Measurements from ENCODE around the gene PLG. TPM values are rescaled to one million over a fixed set of nuclear protein-coding genes. Genes with fewer than 3 reads are reported as not detected.
"Not testable (repeated sequence)": the region's sequence is repeated elsewhere in the genome, so short reads cannot be mapped to it uniquely, and the experiment has no call there.

PLG gene
- total RNA-seq, 1 donor, result not detected

- H3K4me1 ChIP-seq (ENCODE audit: insufficient read depth, low read length); H3K4me3 ChIP-seq (ENCODE audit: low read length); H3K27me3 ChIP-seq (ENCODE audit: insufficient read depth, low read length); H3K9me3 ChIP-seq (ENCODE audit: low read depth, low read length): not testable (repeated sequence)
These were observed 39.0 kb downstream of the PLG start for GRCh38 chr6:160741012-160741411.

DNA sequence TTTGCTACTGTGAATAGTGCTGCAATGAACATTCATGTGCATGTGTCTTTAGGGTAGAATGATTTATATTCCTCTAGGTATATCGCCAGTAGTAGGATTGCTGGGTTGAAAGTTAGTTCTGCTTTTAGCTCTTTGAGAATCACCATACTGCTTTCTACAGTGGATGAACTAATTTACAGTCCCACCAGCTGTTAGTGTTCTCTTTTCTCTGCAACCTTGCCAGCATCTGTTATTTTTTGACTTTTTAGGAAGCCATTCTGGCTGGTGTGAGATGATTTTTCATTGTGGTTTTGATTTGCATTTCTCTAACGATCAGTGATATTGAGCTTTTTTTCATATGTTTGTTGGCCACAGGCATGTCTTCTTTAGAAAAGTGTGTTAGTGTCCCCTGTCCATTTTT, 40.0 kb downstream of the PLG start:
- no peak overlapping the region for H3K4me3 ChIP-seq (ENCODE audit: low read length)
- H3K27me3 ChIP-seq (ENCODE audit: insufficient read depth, low read length), result no peaks in the 10 kb centered on the region
- H3K4me1 ChIP-seq (ENCODE audit: insufficient read depth, low read length), result no peaks in the 10 kb centered on the region
- H3K9me3 ChIP-seq (ENCODE audit: low read depth, low read length), result no peaks in the 10 kb centered on the region

DNA sequence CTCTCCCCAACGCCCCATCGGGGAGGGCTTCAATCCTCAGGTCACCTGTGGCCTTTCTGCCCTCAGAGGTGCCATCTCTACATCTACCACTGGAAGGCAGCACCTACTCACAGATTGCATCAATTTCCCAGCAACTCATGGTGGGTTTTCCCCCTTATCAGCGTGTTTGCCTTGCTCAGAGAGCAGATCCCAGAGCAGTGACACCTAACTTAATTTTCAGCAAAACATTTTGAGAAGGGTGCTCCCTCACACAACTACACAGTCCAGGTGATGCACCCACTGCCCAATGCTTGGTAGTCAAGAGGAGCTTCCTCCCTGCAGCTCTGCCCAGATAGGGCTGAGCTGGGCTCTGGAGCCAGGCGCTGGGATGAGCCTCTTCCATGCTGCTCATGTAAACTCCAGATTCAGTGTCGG, 48.2 kb downstream of the PLG start:
- H3K27me3 ChIP-seq (ENCODE audit: insufficient read depth, low read length), result peaks cover 2% of the 10 kb centered on the region

DNA sequence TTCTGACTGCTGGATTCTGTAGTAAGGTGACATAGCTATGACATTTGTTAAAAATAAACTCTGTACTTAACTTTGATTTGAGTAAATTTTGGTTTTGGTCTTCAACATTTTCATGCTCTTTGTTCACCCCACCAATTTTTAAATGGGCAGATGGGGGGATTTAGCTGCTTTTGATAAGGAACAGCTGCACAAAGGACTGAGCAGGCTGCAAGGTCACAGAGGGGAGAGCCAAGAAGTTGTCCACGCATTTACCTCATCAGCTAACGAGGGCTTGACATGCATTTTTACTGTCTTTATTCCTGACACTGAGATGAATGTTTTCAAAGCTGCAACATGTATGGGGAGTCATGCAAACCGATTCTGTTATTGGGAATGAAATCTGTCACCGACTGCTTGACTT, 51.2 kb downstream of the PLG start:
- not testable (repeated sequence) for H3K27me3 ChIP-seq (ENCODE audit: insufficient read depth, low read length); H3K9me3 ChIP-seq (ENCODE audit: low read depth, low read length); H3K4me3 ChIP-seq (ENCODE audit: low read length); H3K4me1 ChIP-seq (ENCODE audit: insufficient read depth, low read length)

More for the DNA sequence above, 48.2 kb downstream of the PLG start:
- Histone ChIP-seq H3K9me3 (ENCODE audit: low read depth, low read length) (no peaks in the 10 kb centered on the region), H3K4me1 (ENCODE audit: insufficient read depth, low read length) (no peaks in the 10 kb centered on the region), H3K4me3 (ENCODE audit: low read length) (no peak overlapping the region)

GRCh38 chr6:160755165-160755564, 53.1 kb downstream of the PLG start:
- Histone ChIP-seq H3K4me3 (ENCODE audit: low read length) (no peak overlapping the region), H3K4me1 (ENCODE audit: insufficient read depth, low read length) (no peaks in the 10 kb centered on the region), H3K9me3 (ENCODE audit: low read depth, low read length) (no peaks in the 10 kb centered on the region), H3K27me3 (ENCODE audit: insufficient read depth, low read length) (no peaks in the 10 kb centered on the region)

GRCh38 chr6:160756021-160756420, 54.0 kb downstream of the PLG start:
- H3K4me3 ChIP-seq (ENCODE audit: low read length), result no peak overlapping the region
- no peaks in the 10 kb centered on the region for H3K9me3 ChIP-seq (ENCODE audit: low read depth, low read length)
- no peaks in the 10 kb centered on the region for H3K4me1 ChIP-seq (ENCODE audit: insufficient read depth, low read length)
- no peaks in the 10 kb centered on the region for H3K27me3 ChIP-seq (ENCODE audit: insufficient read depth, low read length)

- Histone ChIP-seq H3K4me1 (ENCODE audit: insufficient read depth, low read length) (no peaks in the 10 kb centered on the region), H3K9me3 (ENCODE audit: low read depth, low read length) (no peaks in the 10 kb centered on the region), H3K4me3 (ENCODE audit: low read length) (no peak overlapping the region), H3K27me3 (ENCODE audit: insufficient read depth, low read length) (no peaks in the 10 kb centered on the region)
These were observed 54.8 kb downstream of the PLG start for GRCh38 chr6:160756871-160757270.

DNA sequence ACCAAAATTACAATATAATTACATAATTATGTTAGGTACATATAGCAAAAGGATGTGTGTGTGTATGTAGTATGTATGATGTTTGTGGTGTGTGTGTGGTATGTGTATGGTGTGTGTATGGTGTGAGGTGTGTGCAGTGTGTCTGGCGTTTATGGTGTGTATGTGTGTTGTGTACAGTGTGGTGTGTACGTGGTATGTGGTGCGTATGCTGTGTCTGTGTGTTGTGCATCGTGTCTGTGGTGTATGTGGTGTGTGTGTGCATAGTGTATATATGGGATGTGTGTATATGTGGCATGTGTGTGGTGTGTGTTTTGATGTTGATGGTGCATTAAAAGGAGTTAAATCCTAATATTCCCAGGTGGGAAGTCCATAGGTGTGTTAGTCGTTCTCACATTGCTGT, 62.8 kb downstream of the PLG start:
- Histone ChIP-seq H3K27me3 (ENCODE audit: insufficient read depth, low read length) (peaks cover 25% of the 10 kb centered on the region), H3K4me1 (ENCODE audit: insufficient read depth, low read length) (no peaks in the 10 kb centered on the region), H3K9me3 (ENCODE audit: low read depth, low read length) (no peaks in the 10 kb centered on the region)

DNA sequence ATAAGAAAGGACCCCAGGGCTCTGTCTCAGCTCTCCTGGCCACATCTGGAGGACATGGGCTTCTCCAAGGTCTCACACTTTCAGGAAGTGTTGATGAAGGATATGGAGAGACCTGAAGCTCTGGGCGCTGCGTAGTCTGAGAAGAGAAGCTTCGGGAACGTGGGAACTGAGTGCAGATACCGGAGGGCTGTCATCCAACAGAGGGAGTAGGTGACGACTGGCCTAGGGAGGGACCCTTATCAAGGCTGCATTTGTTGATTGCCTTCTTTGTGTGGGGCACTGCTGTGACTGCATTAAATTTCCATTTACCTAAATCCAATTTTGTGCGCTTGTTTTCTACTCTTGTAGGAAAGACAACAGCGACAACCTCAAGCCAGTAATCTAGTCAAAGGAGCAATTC, 63.4 kb downstream of the PLG start:
- Histone ChIP-seq H3K9me3 (ENCODE audit: low read depth, low read length) (no peaks in the 10 kb centered on the region), H3K27me3 (ENCODE audit: insufficient read depth, low read length) (peaks cover 25% of the 10 kb centered on the region), H3K4me3 (ENCODE audit: low read length) (no peak overlapping the region), H3K4me1 (ENCODE audit: insufficient read depth, low read length) (no peaks in the 10 kb centered on the region)

More for the DNA sequence above, 62.8 kb downstream of the PLG start:
- H3K4me3 ChIP-seq (ENCODE audit: low read length), result no peak overlapping the region

GRCh38 chr6:160766657-160766988, 64.6 kb downstream of the PLG start:
- Histone ChIP-seq H3K27me3 (ENCODE audit: insufficient read depth, low read length) (peaks cover 25% of the 10 kb centered on the region), H3K9me3 (ENCODE audit: low read depth, low read length) (no peaks in the 10 kb centered on the region), H3K4me1 (ENCODE audit: insufficient read depth, low read length) (no peaks in the 10 kb centered on the region), H3K4me3 (ENCODE audit: low read length) (no peak overlapping the region)

DNA sequence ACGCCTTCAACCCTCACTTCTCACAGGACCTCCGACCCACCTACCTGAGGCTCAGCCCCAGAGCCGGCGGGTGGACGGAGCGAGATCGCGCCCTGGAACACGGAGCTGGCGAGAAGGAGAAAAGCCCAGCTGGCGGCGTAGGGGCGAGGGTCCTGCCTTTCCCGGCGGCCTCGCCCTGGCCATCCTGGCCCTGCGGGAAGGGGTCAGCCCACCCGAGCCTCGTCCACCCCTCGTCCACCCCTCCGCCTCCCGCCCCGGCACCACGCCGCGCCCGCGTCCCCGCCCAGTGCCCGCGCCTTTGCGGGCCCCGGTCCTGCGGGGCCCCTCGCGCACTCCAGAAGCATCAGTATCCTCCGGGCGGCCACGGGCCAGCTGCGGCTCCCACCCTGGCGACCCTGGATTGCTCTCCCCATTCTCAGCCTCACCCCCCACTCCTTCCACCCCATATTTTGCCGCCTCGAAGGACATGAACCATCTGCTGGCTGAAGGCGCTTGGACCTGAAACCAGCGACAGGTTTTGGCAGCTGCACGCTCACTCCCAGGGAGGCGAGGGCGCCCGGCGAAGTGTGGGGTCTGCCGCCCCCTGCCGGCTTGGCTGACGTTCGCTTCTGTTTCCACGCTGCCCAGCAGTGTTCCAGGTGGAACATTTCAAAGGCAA, 65.1 kb downstream of the PLG start:
- H3K4me1 ChIP-seq (ENCODE audit: insufficient read depth, low read length), result no peaks in the 10 kb centered on the region
- peaks cover 25% of the 10 kb centered on the region for H3K27me3 ChIP-seq (ENCODE audit: insufficient read depth, low read length)
- H3K4me3 ChIP-seq (ENCODE audit: low read length), result no peak overlapping the region
- no peaks in the 10 kb centered on the region for H3K9me3 ChIP-seq (ENCODE audit: low read depth, low read length)

DNA sequence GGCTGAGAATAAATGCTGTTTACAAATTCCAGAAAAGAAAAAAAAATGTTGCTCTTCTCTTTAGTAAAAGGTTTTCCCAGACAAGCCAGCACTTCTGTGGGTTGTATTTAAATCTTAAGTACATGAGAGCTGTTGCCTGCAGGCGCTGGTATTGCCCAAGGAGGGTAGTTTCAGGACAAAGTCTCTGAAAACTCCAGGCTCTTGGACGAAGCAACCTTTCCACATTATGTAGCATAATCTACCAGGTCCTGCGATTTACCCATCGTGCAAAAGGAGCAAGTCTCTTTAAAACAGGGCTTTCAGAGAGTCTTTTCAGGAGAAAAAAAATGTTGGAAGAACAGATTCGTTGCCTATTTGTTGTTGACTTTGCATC, 65.6 kb downstream of the PLG start:
- Histone ChIP-seq H3K27me3 (ENCODE audit: insufficient read depth, low read length) (peaks cover 25% of the 10 kb centered on the region), H3K4me3 (ENCODE audit: low read length) (no peak overlapping the region), H3K9me3 (ENCODE audit: low read depth, low read length) (no peaks in the 10 kb centered on the region), H3K4me1 (ENCODE audit: insufficient read depth, low read length) (no peaks in the 10 kb centered on the region)

GRCh38 chr6:160768101-160768500, 66.1 kb downstream of the PLG start:
- no peak overlapping the region for H3K4me3 ChIP-seq (ENCODE audit: low read length)
- no peaks in the 10 kb centered on the region for H3K4me1 ChIP-seq (ENCODE audit: insufficient read depth, low read length)
- peaks cover 25% of the 10 kb centered on the region for H3K27me3 ChIP-seq (ENCODE audit: insufficient read depth, low read length)
- no peaks in the 10 kb centered on the region for H3K9me3 ChIP-seq (ENCODE audit: low read depth, low read length)

- no peaks in the 10 kb centered on the region for H3K27me3 ChIP-seq (ENCODE audit: insufficient read depth, low read length)
- no peaks in the 10 kb centered on the region for H3K4me1 ChIP-seq (ENCODE audit: insufficient read depth, low read length)
These were observed 72.4 kb downstream of the PLG start for GRCh38 chr6:160774399-160774798.

DNA sequence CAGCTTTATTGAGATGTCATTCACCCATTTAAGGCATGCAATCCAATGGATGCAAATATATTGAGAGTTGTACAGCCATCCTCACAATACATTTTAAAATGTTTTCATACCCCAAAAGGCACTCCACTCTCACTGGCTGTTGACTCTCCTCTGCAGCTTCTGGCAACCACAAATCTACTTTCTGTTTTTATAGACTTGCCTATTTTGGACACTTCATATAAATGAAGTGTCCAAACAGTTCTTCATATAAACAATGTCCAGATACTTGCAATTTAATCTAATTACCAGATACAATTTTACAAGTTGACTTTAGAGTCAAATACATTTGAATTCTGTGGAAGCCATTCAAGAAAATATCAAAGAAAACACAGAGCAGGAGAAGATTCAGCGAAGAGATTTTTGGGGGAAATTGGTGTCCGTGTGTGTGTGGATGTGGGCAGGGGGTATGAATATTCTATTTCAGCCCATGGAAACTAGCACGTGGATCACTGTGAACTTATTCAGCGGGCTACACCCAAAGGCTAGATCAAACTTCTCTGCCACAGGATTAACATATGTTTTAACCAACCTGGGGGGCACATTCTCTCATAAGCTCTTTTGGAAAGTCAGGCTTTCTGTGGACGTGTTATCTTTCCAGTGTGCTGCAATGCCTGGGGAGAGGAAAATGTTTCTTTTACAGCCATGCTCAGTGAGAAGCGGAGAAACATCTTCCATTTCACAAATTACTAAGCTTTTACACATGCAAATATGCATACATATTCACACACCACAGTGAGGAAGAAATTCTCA, 73.9 kb downstream of the PLG start:
- H3K4me3 ChIP-seq (ENCODE audit: low read length), result no peak overlapping the region
- H3K4me1 ChIP-seq (ENCODE audit: insufficient read depth, low read length), result no peaks in the 10 kb centered on the region
- no peaks in the 10 kb centered on the region for H3K27me3 ChIP-seq (ENCODE audit: insufficient read depth, low read length)
- H3K9me3 ChIP-seq (ENCODE audit: low read depth, low read length), result no peaks in the 10 kb centered on the region

More at GRCh38 chr6:160774399-160774798, 72.4 kb downstream of the PLG start:
- no peaks in the 10 kb centered on the region for H3K9me3 ChIP-seq (ENCODE audit: low read depth, low read length)
- no peak overlapping the region for H3K4me3 ChIP-seq (ENCODE audit: low read length)

DNA sequence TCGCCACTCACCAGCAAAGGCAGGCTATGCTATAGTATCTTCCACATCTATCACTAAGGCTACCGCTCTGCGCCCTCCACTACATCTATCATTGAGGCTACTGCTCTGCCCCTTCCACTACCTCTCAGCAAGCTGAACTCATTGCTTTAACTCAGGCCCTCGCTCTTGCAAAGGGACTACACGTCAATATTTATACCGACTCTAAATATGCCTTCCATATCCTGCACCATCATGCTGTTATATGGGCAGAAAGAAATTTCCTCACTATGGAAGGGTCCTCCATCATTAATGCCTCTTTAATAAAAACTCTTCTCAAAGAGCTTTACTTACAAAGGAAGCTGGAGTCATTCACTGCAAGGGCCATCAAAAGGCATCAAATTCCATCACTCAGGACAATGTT, 77.1 kb downstream of the PLG start:
- H3K4me3 ChIP-seq (ENCODE audit: low read length), result not testable (repeated sequence)

More for the DNA sequence above, 77.1 kb downstream of the PLG start:
- H3K4me1 ChIP-seq (ENCODE audit: insufficient read depth, low read length); H3K9me3 ChIP-seq (ENCODE audit: low read depth, low read length); H3K27me3 ChIP-seq (ENCODE audit: insufficient read depth, low read length): not testable (repeated sequence)

All from mononuclear cell (primary cell).